Midbrain (tissue), 1 donor: ENCODE data around the gene ESAM.

Experiments
- DNase-seq: peaks from one replicate; lab custom pipeline; 2025; lab: John Stamatoyannopoulos, UW

Gene ESAM

GRCh38 chr11:124752471-124753102 lies 9.5 kb downstream of the ESAM start:
- no peak for DNase-seq

DNA sequence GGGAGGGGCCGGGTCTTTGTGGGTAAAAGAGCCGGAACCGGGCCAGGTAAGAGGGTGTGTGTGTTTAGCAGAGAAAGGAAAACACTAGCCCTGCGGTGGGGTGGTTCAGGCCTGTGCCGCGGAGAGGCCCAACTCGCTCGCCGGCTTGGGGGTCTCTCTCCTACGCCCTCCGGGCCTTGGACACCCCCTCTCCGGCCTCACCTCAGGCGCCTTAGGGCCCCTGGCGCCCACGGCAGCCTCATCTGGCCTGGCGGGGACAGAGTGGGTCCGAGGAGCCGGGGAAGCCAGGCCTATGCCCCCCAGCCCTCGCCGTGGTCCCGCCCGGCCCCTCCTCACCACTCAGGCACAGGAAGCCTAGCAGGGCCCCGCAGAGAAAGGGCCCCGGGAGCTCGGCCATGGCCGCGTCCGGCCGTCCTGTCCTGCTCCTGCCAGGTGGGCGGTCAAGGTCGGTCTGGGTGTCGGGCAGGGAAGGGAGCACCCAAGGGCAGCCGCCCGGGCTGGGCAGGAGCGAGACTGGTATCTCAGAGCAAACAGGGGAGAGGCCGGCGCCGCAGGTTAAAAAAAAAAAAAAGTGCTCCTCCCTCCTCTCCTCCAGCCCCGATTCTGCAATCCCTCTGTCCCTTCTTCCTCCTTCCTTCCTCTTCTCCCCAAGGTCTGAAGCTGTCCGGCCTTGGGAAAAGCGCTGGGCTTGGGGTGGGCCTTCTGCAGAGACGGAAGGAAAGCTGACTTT lies 10.2 kb downstream of the ESAM start, which contains the start of gene VSIG2:
VSIG2 (minus strand) TSS at position 515 of the 730 bp plus-strand sequence; CDS start at position 397, 118 bp downstream.
- no peak for DNase-seq

DNA sequence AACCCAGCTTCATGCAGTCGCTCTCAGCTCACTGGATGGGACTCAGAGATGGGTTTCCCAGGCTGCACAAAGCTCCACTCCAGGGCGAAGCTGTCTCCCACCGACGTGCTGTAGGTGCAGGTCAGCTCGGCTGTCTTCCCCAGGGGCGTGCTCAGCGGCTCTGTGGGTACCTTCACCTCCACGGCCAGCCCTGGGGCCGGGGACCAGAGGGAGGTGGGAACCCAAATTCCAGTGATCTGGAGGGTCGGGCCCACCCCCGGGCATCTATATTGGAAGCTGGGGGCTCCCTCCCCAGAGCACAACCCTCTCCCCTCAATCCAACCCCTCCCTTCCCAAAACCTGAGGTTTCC lies 10.7 kb downstream of the ESAM start:
- DNase-seq: no peak

GRCh38 chr11:124749912-124750311 lies 12.2 kb downstream of the ESAM start:
- DNase-seq: no peak

DNA sequence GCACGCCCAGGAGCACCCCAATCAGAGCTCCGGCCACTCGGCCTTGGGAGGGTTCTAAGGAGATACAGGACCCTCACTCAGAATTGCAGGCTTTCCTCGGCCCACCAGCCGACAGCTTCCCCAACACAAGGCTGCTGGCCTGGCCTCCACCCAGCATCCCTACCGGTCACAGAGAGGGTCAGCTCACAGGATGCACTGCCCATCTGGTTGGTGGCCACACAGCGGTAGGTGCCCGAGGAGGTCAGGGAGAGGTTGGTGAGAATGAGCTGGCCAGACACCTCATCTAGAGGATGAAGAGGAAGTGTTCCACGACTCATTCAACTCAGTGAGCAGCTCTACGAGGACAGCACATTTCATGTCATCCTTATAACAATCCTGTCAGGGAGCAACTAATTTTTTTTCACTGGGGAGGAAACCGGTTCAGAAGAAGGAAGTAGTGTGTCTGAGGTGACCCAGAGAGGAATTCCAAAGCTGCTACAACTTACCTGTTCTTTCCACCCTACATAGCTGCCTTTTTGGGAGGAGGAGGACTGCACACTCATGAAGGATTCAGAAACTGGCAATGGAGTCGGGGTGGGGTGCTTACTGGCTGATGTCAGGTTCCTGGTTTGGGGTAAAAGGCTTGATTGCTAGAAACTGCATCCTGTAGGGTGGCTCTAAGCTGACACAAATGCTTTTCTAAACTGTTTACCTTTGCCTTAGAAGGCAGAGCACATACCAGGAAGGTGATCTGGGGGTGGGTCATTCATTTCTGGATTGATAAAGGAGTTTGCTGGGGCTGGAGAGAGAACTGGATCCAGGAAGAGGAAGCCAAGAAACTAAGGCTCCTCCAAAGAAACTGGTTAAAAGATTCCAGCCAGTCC lies 13.4 kb downstream of the ESAM start:
- DNase-seq: no peak

DNA sequence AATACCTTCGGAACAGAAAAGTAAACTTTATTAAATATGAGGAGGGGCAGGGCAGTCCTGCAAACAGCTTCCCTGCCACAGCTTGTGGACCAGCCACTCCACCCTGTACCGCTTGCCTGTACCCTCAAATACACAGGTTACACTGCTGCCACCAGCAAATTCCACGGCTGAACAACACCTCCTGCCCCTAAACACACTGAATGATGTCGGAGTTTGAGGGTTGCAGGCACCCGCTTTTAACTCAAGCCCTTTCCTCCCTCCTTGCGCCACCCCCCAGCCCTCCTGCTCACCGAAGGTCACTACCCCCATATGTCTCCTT lies 14.0 kb downstream of the ESAM start:
- no peak for DNase-seq

GRCh38 chr11:124747406-124748099 lies 14.5 kb downstream of the ESAM start:
- no peak for DNase-seq

DNA sequence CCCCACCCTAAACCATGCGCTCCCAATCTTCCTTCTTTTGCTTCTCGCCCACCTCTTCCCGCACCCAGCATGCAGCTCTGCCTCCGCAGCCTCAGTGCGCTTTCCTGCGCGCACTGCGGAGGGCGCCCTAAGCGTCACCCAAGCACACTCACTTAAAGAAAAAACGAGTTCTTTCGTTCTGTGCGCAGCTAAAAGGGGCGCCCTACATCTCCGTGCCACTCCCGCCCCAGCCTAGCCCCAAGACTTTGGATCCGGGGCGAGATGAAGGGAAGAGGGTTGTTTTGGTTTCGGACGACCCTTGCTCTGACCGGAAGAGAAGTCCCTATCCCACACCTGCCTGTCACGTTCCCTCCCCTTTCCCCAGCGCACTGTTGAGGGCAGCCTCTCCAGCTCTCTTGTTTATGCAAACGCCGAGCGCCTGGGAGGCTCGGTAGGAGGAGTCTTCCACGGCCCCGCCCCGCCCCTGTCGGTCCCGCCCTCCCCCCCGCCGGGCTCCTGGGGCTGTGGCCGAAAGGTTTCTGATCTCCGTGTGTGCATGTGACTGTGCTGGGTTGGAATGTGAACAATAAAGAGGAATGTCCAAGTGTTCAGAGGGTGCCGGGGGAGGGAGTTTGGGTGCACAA lies 15.4 kb downstream of the ESAM start:
- no peak for DNase-seq

DNA sequence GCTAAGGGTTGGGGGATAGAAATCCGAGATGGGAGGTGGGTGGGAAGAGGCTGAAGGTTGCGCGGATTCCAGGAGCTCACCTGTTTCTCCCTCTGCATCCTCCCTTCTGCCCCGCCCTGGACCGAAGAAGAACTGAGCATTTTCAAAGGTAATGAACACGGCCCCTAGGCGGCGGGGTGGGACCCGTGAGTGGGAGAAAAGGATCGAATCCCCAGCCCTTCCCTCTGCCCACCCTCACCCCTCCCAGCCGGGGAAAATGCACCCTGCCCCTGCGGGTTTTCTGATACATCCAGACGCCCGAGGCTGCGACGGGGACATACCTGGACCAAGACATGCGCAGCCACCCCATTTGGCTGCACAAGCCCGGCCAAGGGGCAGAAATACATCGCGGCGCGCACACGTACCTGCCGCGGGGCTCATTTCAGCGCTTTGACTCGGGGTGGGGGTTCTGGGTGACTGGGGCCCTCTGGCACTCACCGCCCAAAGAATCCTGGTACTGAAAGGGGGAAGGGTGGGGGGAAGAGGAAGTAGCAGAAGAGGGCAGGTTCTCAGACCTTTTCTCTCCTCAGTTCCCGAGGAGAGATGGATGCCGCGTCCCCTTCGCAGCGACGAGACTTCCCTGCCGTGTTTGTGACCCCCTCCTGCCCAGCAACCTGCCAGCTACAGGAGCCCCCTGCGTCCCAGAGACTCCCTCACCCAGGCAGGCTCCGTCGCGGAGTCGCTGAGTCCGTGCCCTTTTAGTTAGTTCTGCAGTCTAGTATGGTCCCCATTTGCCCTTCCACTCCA lies 16.1 kb downstream of the ESAM start:
- DNase-seq: no peak

- DNase-seq: no peak
Observed at GRCh38 chr11:124745270-124745834, 16.7 kb downstream of the ESAM start.

- no peak for DNase-seq
Observed at GRCh38 chr11:124743050-124743449, 19.0 kb downstream of the ESAM start.

DNA sequence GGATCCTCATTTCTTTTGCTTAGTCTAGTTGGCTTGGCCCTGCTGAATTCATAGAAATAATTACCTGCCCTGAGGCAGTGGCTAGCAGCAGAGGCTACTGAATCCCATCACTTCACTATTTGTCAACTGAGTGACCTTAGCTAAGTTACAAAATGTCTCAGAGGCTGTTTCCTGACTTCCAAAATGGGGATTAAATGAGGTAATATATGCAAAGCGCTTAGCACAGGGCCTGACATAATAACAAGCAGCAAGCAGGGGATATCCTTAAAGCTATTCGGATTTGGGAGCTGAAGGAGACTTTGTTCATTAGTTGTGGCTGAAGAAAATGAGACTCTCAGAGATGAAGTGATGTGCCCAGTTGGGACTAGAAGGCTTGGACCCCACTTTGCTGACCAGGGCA lies 19.5 kb downstream of the ESAM start:
- DNase-seq: no peak

- no peak for DNase-seq
Observed at GRCh38 chr11:124740277-124740882, 21.7 kb downstream of the ESAM start.

DNA sequence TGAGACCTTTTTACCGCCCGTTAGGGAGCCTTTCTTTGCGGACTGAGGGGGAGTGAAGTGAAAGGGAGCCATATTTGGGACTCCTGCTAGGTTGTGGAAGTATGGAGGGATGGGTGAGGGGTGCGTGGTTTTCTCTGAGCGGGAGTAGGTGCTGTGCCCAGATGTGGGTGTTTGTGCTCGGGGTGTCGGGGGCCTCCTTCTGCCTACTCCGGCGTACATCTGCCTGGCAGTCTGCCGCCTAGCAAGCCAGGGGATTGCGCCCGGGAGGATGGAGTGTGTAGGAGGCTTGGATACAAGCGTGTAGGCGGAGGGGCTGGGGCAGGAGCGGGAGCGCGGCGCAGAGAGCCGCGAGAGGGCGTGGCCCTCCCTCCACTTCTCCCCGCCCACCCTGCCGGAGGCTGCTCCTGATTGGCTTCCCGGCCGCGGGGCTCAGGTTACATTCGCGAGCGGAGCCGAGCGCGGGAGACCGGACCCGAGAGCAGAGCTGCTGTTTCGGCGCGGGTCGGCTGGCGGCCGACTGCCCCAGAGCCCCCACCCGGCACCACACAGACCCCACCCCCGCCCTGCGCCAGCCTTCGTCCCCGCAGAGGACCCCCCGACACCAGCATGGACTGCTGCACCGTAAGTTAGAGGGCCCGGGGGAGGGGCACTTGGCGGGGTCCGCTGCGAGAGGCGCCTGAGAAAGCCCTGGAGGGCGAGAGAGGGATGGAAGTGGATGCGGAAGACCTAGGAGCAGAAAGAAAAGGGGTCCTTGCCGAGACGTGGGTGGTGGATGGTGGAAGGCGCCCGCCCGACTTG lies 22.4 kb downstream of the ESAM start, which contains the start of gene NRGN:
NRGN (plus strand) TSS at position 464 of the 798 bp plus-strand sequence; CDS start at position 607, 143 bp downstream.
- peak; percentile 73 for DNase-seq

DNA sequence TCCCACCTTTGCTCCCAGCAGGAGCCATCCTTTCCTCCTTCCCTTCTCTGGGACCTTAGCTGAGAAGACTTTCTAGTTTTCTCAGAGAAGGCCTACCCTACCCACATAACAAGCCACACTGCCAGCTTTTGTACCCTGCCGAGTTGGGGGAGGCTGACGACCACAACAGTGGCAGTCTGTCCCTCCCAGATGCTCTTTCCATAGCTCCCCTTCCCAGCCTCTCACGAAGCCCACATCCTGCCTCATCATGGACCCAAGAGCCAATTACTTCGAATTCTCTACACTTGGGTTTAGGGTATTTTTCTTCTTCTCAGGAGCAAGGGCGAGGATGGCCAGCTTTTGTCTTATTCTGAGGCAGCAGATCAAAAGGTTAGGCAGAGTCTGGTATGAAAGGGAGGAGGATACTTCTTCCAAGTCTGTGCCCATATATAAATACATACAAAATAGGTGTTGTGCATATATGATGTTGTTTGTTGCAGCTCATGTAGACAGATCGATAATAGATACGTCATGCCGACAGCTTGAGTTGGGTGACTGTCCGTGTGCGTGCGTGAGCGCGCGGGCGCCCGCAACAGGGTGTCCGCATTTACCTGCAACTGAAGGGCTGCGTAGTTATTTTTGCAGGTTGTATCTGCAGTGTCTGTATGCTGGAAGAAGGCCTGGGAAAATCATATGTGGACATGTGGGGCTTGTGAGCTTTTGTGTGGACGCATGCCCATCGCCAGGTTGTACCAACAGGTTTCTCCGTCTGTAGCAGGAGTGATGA lies 23.2 kb downstream of the ESAM start:
- DNase-seq: no peak

GRCh38 chr11:124737638-124738305 lies 24.3 kb downstream of the ESAM start:
- DNase-seq: no peak

GRCh38 chr11:124736736-124737135 lies 25.4 kb downstream of the ESAM start:
- DNase-seq: no peak

DNA sequence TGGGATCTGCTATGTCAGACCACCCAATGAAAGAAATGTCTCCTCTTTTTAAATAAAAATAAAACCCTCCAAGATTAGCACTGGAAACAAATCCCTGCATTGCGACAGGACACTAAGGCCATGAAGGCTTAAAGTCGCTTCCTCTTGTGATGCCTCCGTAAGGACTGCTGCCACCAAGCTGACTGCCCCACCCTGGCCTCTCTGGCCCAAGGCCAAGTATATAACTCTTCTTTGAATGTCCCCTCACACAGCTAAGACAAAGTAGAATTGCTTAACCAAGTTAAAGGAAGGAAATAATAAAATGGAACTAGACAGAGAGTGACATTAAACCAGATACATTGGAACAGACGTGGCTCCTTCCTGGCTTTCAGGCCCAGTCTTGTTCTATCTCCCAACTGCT lies 29.9 kb downstream of the ESAM start:
- no peak for DNase-seq
